GM12891 (cell line): Measurements from ENCODE around the gene RNASEH2B.

ENCODE experiments used
- DNase-seq: peaks from one replicate; pipeline ENCODE4 v3.0.0; 2011; ENCODE audit warnings: low spot score; ENCODE audit not compliant: insufficient read length
- FAIRE-seq: peaks from 2 replicates; lab custom pipeline; 2011; peaks lifted over from hg19 to GRCh38; lab: Jason Lieb, UNC
- PAX5 ChIP-seq: IDR thresholded peaks from 2 replicates; pipeline ENCODE4 v1.6.1; 2011; ENCODE audit warnings: low read length, moderate library complexity, mild to moderate bottlenecking; ENCODE audit not compliant: insufficient read depth, severe bottlenecking
- POLR2A ChIP-seq: IDR thresholded peaks from 2 replicates; pipeline ENCODE4 v1.6.1; 2011; ENCODE audit warnings: low read depth, low read length, control low read depth
- POLR2AphosphoS5 ChIP-seq: IDR thresholded peaks from 2 replicates; pipeline ENCODE4 v1.6.1; 2011; ENCODE audit warnings: low read depth, low read length, control low read depth
- POU2F2 ChIP-seq: IDR thresholded peaks from 2 replicates; pipeline ENCODE4 v1.6.1; 2011; ENCODE audit warnings: low read depth, mild to moderate bottlenecking, control low read depth, low read length, moderate library complexity
- SPI1 ChIP-seq: IDR thresholded peaks from 2 replicates; pipeline ENCODE4 v1.6.1; 2011; ENCODE audit warnings: low read depth, low read length, control low read depth
- TAF1 ChIP-seq: IDR thresholded peaks from 2 replicates; pipeline ENCODE4 v1.6.1; 2011; ENCODE audit warnings: low read depth, low read length, control low read depth

Gene RNASEH2B

GRCh38 chr13:50990818-50991506, 81.4 kb downstream of the RNASEH2B start:
- TF ChIP-seq SPI1 (no peak), POU2F2 (no peak), TAF1 (no peak), POLR2A (no peak), PAX5 (no peak)
- FAIRE-seq, result peak; percentile 51
- DNase-seq, result no peak

- TF ChIP-seq SPI1 (no peak), PAX5 (no peak), POLR2A (no peak), TAF1 (no peak), POLR2AphosphoS5 (no peak), POU2F2 (no peak)
- FAIRE-seq, result peak; percentile 72
- peak; percentile 26 for DNase-seq
Measured at GRCh38 chr13:50991579-50992521, 82.3 kb downstream of the RNASEH2B start.

GRCh38 chr13:50993371-50993770, 83.8 kb downstream of the RNASEH2B start:
- DNase-seq, result no peak
- TF ChIP-seq SPI1 (no peak), POLR2AphosphoS5 (no peak), POLR2A (no peak), POU2F2 (no peak), TAF1 (no peak), PAX5 (no peak)
- no peak for FAIRE-seq

GRCh38 chr13:50993934-50994333, 84.3 kb downstream of the RNASEH2B start:
- TF ChIP-seq PAX5 (no peak), POLR2AphosphoS5 (no peak), POU2F2 (no peak), SPI1 (no peak), POLR2A (no peak), TAF1 (no peak)
- no peak for DNase-seq
- FAIRE-seq, result no peak

GRCh38 chr13:50994651-50995050, 85.1 kb downstream of the RNASEH2B start:
- TF ChIP-seq TAF1, result no peak
- TF ChIP-seq PAX5, result no peak
- no peak for TF ChIP-seq POU2F2
- no peak for TF ChIP-seq POLR2A
- TF ChIP-seq POLR2AphosphoS5, result no peak
- no peak for TF ChIP-seq SPI1
- DNase-seq, result no peak
- FAIRE-seq, result no peak

- no peak for TF ChIP-seq SPI1
- TF ChIP-seq PAX5, result no peak
- TF ChIP-seq POLR2A, result no peak
- no peak for TF ChIP-seq POLR2AphosphoS5
- no peak for TF ChIP-seq TAF1
- TF ChIP-seq POU2F2, result no peak
- DNase-seq (no peak), FAIRE-seq (peak; percentile 69)
Measured at GRCh38 chr13:50995854-50996253, 86.3 kb downstream of the RNASEH2B start.

GRCh38 chr13:50998326-50998725, 88.7 kb downstream of the RNASEH2B start:
- FAIRE-seq, result no peak
- DNase-seq, result no peak
- TF ChIP-seq POLR2A (no peak), POLR2AphosphoS5 (no peak), TAF1 (no peak), POU2F2 (no peak), SPI1 (no peak), PAX5 (no peak)

- FAIRE-seq (no peak), DNase-seq (no peak)
- no peak for TF ChIP-seq POLR2AphosphoS5
- TF ChIP-seq POLR2A, result no peak
- TF ChIP-seq SPI1, result no peak
- TF ChIP-seq PAX5, result no peak
- TF ChIP-seq TAF1, result no peak
- TF ChIP-seq POU2F2, result no peak
Measured at GRCh38 chr13:50999641-51000040, 90.0 kb downstream of the RNASEH2B start.

GRCh38 chr13:51000061-51000460, 90.5 kb downstream of the RNASEH2B start:
- no peak for DNase-seq
- TF ChIP-seq PAX5 (no peak), TAF1 (no peak)
- no peak for FAIRE-seq

- no peak for FAIRE-seq
- DNase-seq, result no peak
- no peak for TF ChIP-seq POLR2AphosphoS5
- no peak for TF ChIP-seq POLR2A
- TF ChIP-seq PAX5, result no peak
- no peak for TF ChIP-seq TAF1
- TF ChIP-seq POU2F2, result no peak
- TF ChIP-seq SPI1, result no peak
Measured at GRCh38 chr13:51000571-51001260, 91.1 kb downstream of the RNASEH2B start.
